Uterus (tissue), 4 donors: ENCODE measurements around the gene HRAS. TPM values are rescaled to one million over a fixed set of nuclear protein-coding genes. Genes with fewer than 3 reads are reported as not detected.

Experiments
- DNase-seq, 2 donors: peaks; one replicate each; pipeline ENCODE4 v3.0.0-alpha.2; 2019 to 2020
- H3K27ac ChIP-seq, 2 donors: fragments of 200-600 bp; sonication (generic); 1 replicate in 1 of 2; 2 replicates in 1 of 2; pipeline ENCODE4 v1.5.1; 2016 to 2018
- H3K27me3 ChIP-seq, 2 donors: fragments of 200-600 bp; sonication (generic); one replicate each; pipeline ENCODE4 v1.5.1; 2018 to 2019; ENCODE audit warnings: control low read depth in 1 of 2
- H3K36me3 ChIP-seq, 2 donors: fragments of 200-600 bp; sonication (generic); one replicate each; pipeline ENCODE4 v1.5.1; 2019; ENCODE audit warnings: control low read depth in 1 of 2
- H3K4me1 ChIP-seq, 2 donors: fragments of 200-600 bp; sonication (generic); one replicate each; pipeline ENCODE4 v1.5.1; 2018 to 2019; ENCODE audit warnings: control low read depth in 1 of 2
- H3K4me3 ChIP-seq, 2 donors: fragments of 200-600 bp; sonication (generic); 1 replicate in 1 of 2; 2 replicates in 1 of 2; pipeline ENCODE4 v1.5.1; 2018 to 2019; ENCODE audit warnings: mild to moderate bottlenecking in 1 of 2
- H3K9me3 ChIP-seq, 2 donors: fragments of 200-600 bp; sonication (generic); one replicate each; pipeline ENCODE4 v1.5.1; 2019; ENCODE audit warnings: control low read depth in 1 of 2
- POLR2A ChIP-seq, 2 donors: fragments of 450-650 bp; IDR thresholded peaks; one replicate each; pipeline ENCODE4 v1.6.1; 2016; ENCODE audit warnings: antibody characterized with exemption in 2 of 2, mild to moderate bottlenecking in 1 of 2, moderate library complexity in 1 of 2
- intact Hi-C: fragments of 100-400 bp; cut with DNase I; formaldehyde crosslinking; loops from one replicate; pipeline ENCODE4 v1.15.1; 2023; ENCODE audit warnings: low total_unique reads
- total RNA-seq, 4 donors: library from RNA; depleted of rRNA in 3 of 4; stranded (reverse); fragments of >200 nt in 3 of 4; gene quantifications; one replicate each; pipeline versions ENCODE4 v1.1.0 to v1.2.4, GENCODE V29; 2014 to 2023
- TF ChIP-seq, protein P1 (sequence below), 4 experiments: fragments of 200-600 bp in 2 of 4; fragments of 450-650 bp in 2 of 4; sonication (generic) in 2 of 4; IDR thresholded peaks; one replicate each; pipeline ENCODE4 v1.5.1; 2016 to 2019; ENCODE audit warnings: antibody characterized with exemption in 4 of 4, mild to moderate bottlenecking in 2 of 4, moderate library complexity in 1 of 4
- donor health status: DM: yes; HTN: yes; CAD: no.

The HRAS gene
- total RNA-seq, 4 donors from 2014 or later = 5.4 to 37.6 (median 23.8) TPM

DNA sequence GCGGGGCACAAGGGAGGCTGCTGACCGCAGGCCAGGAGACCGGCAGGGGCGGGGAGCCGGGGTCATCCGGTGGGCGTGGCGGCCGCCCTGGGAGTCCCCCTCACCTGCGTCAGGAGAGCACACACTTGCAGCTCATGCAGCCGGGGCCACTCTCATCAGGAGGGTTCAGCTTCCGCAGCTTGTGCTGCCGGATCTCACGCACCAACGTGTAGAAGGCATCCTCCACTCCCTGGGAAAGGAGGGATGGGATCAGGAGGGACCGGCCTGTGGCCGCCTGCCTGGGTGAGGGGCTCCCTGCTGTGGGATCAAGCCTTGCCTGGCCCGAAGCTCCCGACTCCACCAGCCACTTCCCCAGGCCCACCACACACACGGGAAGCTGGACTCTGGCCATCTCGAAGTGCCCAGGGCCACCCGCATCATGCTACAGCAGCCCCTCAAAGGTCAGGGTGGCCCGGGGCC is 2.8 kb downstream of the HRAS start:
- peaks cover 0 to 9% of the 10 kb centered on the region in 2 donors for H3K4me1 ChIP-seq
- no peak for TF ChIP-seq POLR2A (IDR thresholded peaks at IDR 0.05)
- no peak overlapping the region for H3K4me3 ChIP-seq
- intact Hi-C loops = no loop called here
- H3K27ac ChIP-seq = no peak overlapping the region
- peak in 1 of 2 donors; percentile 18 for DNase-seq
- H3K36me3 ChIP-seq = no peaks in the 10 kb centered on the region
- H3K9me3 ChIP-seq = no peaks in the 10 kb centered on the region
- H3K27me3 ChIP-seq = peaks cover 0 to 6% of the 10 kb centered on the region in 2 donors

DNA sequence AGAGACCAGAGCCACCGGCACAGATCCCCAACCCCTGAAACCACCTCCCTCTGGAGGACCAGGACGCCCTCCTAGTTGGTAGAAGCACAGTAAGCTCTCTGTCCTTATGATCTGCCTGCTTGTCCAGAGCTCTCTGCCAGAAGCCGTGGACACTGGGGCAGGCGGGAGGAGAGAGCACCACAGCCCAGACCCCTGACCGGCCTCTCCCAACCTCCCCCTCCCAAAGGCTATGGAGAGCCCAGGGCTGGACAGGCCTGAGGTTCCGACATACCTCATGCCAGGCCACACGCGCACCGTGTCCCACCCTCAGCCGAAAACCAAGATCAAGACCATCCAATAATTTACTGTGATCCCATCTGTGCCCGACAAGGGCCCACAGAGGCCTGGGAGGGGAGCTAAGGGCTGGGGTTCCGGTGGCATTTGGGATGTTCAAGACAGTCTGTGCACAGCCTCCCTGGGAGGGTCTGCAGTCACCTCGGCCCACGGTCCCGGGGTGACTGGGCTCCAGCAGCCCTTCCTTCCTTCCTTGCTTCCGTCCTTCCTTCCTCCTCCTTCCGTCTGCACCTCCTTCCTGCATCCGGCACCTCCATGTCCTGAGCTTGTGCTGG is 3.4 kb downstream of the HRAS start:
- TF ChIP-seq, protein P1, sequence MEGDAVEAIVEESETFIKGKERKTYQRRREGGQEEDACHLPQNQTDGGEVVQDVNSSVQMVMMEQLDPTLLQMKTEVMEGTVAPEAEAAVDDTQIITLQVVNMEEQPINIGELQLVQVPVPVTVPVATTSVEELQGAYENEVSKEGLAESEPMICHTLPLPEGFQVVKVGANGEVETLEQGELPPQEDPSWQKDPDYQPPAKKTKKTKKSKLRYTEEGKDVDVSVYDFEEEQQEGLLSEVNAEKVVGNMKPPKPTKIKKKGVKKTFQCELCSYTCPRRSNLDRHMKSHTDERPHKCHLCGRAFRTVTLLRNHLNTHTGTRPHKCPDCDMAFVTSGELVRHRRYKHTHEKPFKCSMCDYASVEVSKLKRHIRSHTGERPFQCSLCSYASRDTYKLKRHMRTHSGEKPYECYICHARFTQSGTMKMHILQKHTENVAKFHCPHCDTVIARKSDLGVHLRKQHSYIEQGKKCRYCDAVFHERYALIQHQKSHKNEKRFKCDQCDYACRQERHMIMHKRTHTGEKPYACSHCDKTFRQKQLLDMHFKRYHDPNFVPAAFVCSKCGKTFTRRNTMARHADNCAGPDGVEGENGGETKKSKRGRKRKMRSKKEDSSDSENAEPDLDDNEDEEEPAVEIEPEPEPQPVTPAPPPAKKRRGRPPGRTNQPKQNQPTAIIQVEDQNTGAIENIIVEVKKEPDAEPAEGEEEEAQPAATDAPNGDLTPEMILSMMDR (IDR thresholded peaks at IDR 0.05) = no peak
- TF ChIP-seq POLR2A (IDR thresholded peaks at IDR 0.05) = no peak
- H3K4me3 ChIP-seq = no peak overlapping the region
- no peaks in the 10 kb centered on the region for H3K36me3 ChIP-seq
- intact Hi-C loops = no loop called here
- peaks cover 0 to 9% of the 10 kb centered on the region in 2 donors for H3K4me1 ChIP-seq
- no peak for DNase-seq
- H3K27me3 ChIP-seq = peaks cover 0 to under 1% of the 10 kb centered on the region in 2 donors
- no peaks in the 10 kb centered on the region for H3K9me3 ChIP-seq
- H3K27ac ChIP-seq = no peak overlapping the region

DNA sequence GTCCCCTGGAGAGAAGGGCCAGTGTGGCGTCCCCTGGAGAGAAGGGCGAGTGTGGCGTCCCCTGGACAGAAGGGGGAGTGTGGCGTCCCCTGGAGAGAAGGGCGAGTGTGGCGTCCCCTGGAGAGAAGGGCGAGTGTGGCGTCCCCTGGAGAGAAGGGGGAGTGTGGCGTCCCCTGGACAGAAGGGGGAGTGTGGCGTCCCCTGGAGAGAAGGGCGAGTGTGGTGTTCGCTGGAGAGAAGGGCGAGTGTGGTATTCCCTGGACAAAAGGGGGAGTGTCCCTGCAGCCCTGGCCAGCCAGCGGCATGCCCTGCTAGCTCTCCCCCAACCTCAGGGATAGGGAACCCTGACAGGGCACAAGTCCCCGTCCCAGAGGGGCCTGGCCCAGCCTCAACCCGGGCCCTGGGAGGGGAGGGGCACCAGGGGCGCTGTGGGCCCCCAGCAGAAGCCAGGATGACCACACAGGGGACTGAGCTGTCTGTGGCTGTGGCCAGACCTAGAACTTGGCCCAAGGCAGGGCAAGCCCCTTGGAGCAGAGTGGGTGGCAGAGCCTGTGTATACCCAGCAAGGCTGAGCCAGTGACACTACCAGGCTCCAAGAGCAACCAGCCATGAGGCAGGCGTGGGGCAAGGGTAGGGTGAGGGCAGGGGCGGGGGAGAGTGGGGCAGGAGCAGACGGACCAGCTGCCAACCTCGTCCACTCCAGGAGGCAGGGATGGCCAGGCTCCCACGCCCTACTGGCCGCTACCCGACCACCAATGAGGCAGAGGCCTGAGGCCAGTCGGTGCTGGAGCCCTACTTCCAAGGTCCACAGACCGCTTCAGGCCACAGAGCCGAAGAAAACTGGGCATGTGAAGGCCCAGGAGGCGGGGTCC is 4.2 kb downstream of the HRAS start:
- no peak overlapping the region for H3K4me3 ChIP-seq
- H3K4me1 ChIP-seq = peaks cover 0 to 9% of the 10 kb centered on the region in 2 donors
- peak in 1 of 2 donors; percentile 14 for DNase-seq
- no peaks in the 10 kb centered on the region for H3K27me3 ChIP-seq
- H3K27ac ChIP-seq = no peak overlapping the region
- H3K36me3 ChIP-seq = no peaks in the 10 kb centered on the region
- no peaks in the 10 kb centered on the region for H3K9me3 ChIP-seq
- intact Hi-C loops = no loop called here
- TF ChIP-seq, protein P1 (IDR thresholded peaks at IDR 0.05) = no peak
- no peak for TF ChIP-seq POLR2A (IDR thresholded peaks at IDR 0.05)

DNA sequence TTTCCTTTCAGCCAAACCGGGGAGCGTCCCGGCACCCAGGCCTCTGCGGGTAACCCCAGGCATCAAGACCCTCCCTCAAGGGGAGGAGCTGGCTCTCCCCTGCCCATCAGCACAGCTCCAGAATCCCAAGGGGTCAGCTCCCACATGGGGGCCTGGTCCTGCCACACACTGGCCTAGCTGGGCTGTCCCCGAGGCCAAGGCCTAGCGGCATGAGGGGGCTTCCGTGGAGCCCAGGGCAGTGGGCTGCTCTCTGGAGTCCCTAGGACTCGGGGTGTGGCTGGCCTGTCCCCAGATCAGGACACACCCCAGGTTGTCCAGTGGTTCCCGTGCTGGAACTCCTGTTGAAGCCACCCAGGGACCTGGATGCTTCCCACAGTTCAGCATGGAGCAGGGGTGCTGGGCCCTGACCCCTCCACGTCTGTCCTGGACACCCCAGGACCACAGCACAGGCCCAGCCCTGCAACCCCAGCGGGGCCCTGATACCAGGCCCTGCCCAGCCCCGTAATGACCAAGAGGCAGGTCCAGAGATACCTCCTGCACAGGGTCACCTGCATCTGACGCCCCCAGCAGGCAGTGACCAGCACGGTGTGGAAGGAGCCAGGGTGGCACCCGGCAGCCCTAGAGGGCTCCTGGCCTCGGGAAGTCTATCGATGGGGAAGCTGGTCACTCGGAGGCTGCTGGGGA is 5.5 kb downstream of the HRAS start:
- no peak overlapping the region for H3K4me3 ChIP-seq
- H3K36me3 ChIP-seq = no peaks in the 10 kb centered on the region
- peaks cover 0 to 9% of the 10 kb centered on the region in 2 donors for H3K4me1 ChIP-seq
- no peak for TF ChIP-seq POLR2A (IDR thresholded peaks at IDR 0.05)
- TF ChIP-seq, protein P1 (IDR thresholded peaks at IDR 0.05) = no peak
- no peaks in the 10 kb centered on the region for H3K9me3 ChIP-seq
- intact Hi-C loops = no loop called here
- no peak for DNase-seq
- no peak overlapping the region for H3K27ac ChIP-seq
- H3K27me3 ChIP-seq = no peaks in the 10 kb centered on the region

DNA sequence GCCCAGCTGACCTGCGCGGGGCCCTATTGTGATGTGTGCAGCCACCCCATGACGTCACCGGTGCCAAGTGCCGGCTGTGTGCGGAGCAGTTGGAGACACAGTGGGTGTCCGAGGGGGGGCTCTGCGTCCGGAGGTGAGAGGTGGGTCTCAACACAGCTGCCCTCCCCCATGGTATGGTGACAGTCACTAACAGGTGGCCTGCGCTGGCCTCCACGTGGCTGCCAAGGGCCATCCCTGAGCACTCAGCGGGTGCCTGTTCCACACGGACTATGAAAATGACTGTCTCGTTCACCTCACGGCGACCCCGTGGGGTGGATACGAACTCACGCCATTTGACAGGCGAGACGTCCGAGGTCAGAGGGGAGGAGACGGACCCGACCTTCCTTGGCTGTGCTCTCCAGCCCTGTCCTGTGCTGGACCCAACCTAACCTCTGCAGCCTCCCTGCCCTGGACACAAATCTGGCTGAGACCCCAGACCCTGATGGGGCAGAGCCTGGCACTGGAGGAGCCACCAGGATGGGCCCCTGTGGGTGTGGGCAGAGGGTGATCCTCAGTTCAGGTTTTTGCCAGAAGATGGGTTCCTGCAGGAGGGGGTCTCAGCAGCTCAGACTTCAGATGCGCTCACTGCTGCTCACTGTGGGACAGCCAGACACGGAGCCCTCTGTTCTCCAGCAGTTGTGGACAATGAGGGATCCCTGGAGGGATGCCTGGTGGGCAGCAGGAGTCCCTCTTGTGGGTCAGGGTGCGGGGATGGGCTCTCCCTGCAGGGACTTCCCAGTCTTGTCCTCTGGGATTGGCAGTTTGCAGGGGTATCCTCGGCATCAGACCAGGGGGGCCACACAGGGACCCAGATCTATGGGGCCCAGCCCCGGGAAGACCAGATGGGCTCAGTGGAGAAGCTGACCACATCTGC is 6.3 kb downstream of the HRAS start:
- Histone ChIP-seq H3K9me3 (no peaks in the 10 kb centered on the region), H3K27me3 (no peaks in the 10 kb centered on the region), H3K36me3 (no peaks in the 10 kb centered on the region), H3K27ac (no peak overlapping the region), H3K4me1 (peaks cover 0 to 3% of the 10 kb centered on the region in 2 donors), H3K4me3 (no peak overlapping the region)
- intact Hi-C loops = no loop called here
- TF ChIP-seq, protein P1 (IDR thresholded peaks at IDR 0.05) = no peak
- TF ChIP-seq POLR2A (IDR thresholded peaks at IDR 0.05) = no peak
- no peak for DNase-seq
